ENCODE measurements around the gene PADI1. TPM values are rescaled to one million over a fixed set of nuclear protein-coding genes. Genes with fewer than 3 reads are reported as not detected.

The PADI1 gene
- polyA plus RNA-seq, 1 of the 3 experiments (the other 2 are of a cell fraction), result 0.26 TPM

GRCh38 chr1:17259233-17259873 lies 54.4 kb downstream of the PADI1 start:
- H3K27ac ChIP-seq (ENCODE audit: low read depth in 2 of 2, low read length in 1 of 2), result no peak overlapping the region
- ChIA-PET POLR2A (no interaction called here), CTCF (interaction anchor here (0.9 to 1.3 kb wide), 3 partner anchors 13 to 133 kb away, joined by 4 read pairs; no protein-coding TSS in a partner anchor)
- no peak overlapping the region for H3K9ac ChIP-seq
- no peaks in the 10 kb centered on the region for H3K36me3 ChIP-seq (replicated peaks in 1 of 2; ENCODE audit: control insufficient read depth in 1 of 2, insufficient read depth in 2 of 2, low read length in 1 of 2)
- no peak for TF ChIP-seq IRF3 (IDR thresholded peaks at IDR 0.05; ENCODE audit: low read depth, low read length)
- no peak for TF ChIP-seq GATA2 (CRISPR knock-in tag; IDR thresholded peaks at IDR 0.05)
- no peak for TF ChIP-seq CTCF (IDR thresholded peaks at IDR 0.05)
- no peak for TF ChIP-seq JUND (IDR thresholded peaks at IDR 0.05)
- no peak for TF ChIP-seq FOXJ3 (CRISPR knock-in tag; IDR thresholded peaks at IDR 0.05)
- no peak for TF ChIP-seq ZBTB33 (IDR thresholded peaks at IDR 0.05; ENCODE audit: borderline replicate concordance, low read depth)
- TF ChIP-seq MEF2A (IDR thresholded peaks at IDR 0.05; ENCODE audit: borderline replicate concordance, low read depth), result no peak
- TF ChIP-seq USF2 (IDR thresholded peaks at IDR 0.05; ENCODE audit: borderline replicate concordance, low read depth, low read length), result no peak
- TF ChIP-seq RCOR1 (IDR thresholded peaks at IDR 0.05; ENCODE audit: low read length), result no peak
- TF ChIP-seq PBX3 (IDR thresholded peaks at IDR 0.05), result no peak
- no peak for TF ChIP-seq SIN3A (IDR thresholded peaks at IDR 0.05; ENCODE audit: borderline replicate concordance, low read depth, low read length)
- TF ChIP-seq RFX5 (IDR thresholded peaks at IDR 0.05; ENCODE audit: low read length), result no peak
- no peak for TF ChIP-seq MAX (IDR thresholded peaks at IDR 0.05; ENCODE audit: low read depth)
- TF ChIP-seq MXI1 (IDR thresholded peaks at IDR 0.05; ENCODE audit: low read depth, low read length), result no peak
- TF ChIP-seq TCF12 (IDR thresholded peaks at IDR 0.05), result no peak
- TF ChIP-seq SMC3 (IDR thresholded peaks at IDR 0.05; ENCODE audit: low read depth, low read length), result no peak
- TF ChIP-seq ELF1 (IDR thresholded peaks at IDR 0.05), result no peak
- TF ChIP-seq EZH2phosphoT487 (IDR thresholded peaks at IDR 0.05; ENCODE audit: borderline replicate concordance, low read depth), result no peak
- TF ChIP-seq USF1 (IDR thresholded peaks at IDR 0.05; ENCODE audit: borderline replicate concordance, low read depth), result no peak
- no peak for TF ChIP-seq CHD2 (IDR thresholded peaks at IDR 0.05; ENCODE audit: low read length, partially characterized antibody)
- no peaks in the 10 kb centered on the region for H3K9me3 ChIP-seq
- no peaks in the 10 kb centered on the region for H3K27me3 ChIP-seq (ENCODE audit: insufficient read depth)
- no peak overlapping the region for H3K4me3 ChIP-seq (ENCODE audit: low read depth in 2 of 2, low read length in 1 of 2)
- H3K4me1 ChIP-seq (ENCODE audit: control insufficient read depth in 1 of 2, insufficient read depth in 2 of 2, low read depth in 1 of 2, low read length in 1 of 2), result no peaks in the 10 kb centered on the region; a peak in 1 of 4 replicates
- H3K79me2 ChIP-seq (ENCODE audit: insufficient read depth), result no peaks in the 10 kb centered on the region
- H2AFZ ChIP-seq (ENCODE audit: low read depth), result no peak overlapping the region
- no peaks in the 10 kb centered on the region for H3F3A ChIP-seq (replicated peaks; ENCODE audit: insufficient read depth)
- no peaks in the 10 kb centered on the region for H4K20me1 ChIP-seq (ENCODE audit: insufficient read depth)
- H3K9me2 ChIP-seq, result no peaks in the 10 kb centered on the region
- no peak overlapping the region for H3K4me2 ChIP-seq
- WGBS (ENCODE audit: low lambda C conversion rate), result 54% methylated on average over 23 of the region's 24 CpGs
- no peak for DNase-seq

Measured in SK-N-SH (cell line).